Neural progenitor cell (in vitro differentiated cells): ENCODE data around the gene ATF7IP. TPM values are rescaled to one million over a fixed set of nuclear protein-coding genes. Genes with fewer than 3 reads are reported as not detected.

Experiments
- DNase-seq: peaks from one replicate; pipeline ENCODE4 v3.0.0-alpha.2; 2016; ENCODE audit warnings: low spot score
- H2AFZ ChIP-seq: fragments of 200-600 bp; sonication (generic); replicated peaks from 2 replicates; pipeline ENCODE4 v1.6.1; 2016; ENCODE audit warnings: antibody characterized with exemption
- H3F3A ChIP-seq: fragments of 200-600 bp; sonication (generic); 2 replicates; pipeline ENCODE4 v1.6.1; 2016; ENCODE audit warnings: antibody characterized with exemption, low read depth
- H3K27ac ChIP-seq: fragments of 200-600 bp; sonication (generic); 2 replicates; pipeline ENCODE4 v1.5.1; 2016; ENCODE audit warnings: mild to moderate bottlenecking
- H3K27me3 ChIP-seq: fragments of 200-600 bp; sonication (generic); 2 replicates; pipeline ENCODE4 v1.6.1; 2016; ENCODE audit warnings: mild to moderate bottlenecking, moderate library complexity
- H3K36me3 ChIP-seq: fragments of 200-600 bp; sonication (generic); 2 replicates; pipeline ENCODE4 v1.5.1; 2016
- H3K4me1 ChIP-seq: fragments of 200-600 bp; sonication (generic); 2 replicates; pipeline ENCODE4 v1.6.1; 2016; ENCODE audit warnings: mixed run types
- H3K4me2 ChIP-seq: fragments of 200-600 bp; sonication (generic); 2 replicates; pipeline ENCODE4 v1.6.1; 2016
- H3K4me3 ChIP-seq: fragments of 200-600 bp; sonication (generic); 2 replicates; pipeline ENCODE4 v1.5.1; 2016
- H3K79me2 ChIP-seq: fragments of 200-600 bp; sonication (generic); 2 replicates; pipeline ENCODE4 v1.6.1; 2016; ENCODE audit warnings: low read depth
- H3K9ac ChIP-seq: fragments of 200-600 bp; sonication (generic); 2 replicates; pipeline ENCODE4 v1.6.1; 2016
- H3K9me3 ChIP-seq: fragments of 200-600 bp; sonication (generic); 2 replicates; pipeline ENCODE4 v1.5.1; 2016; ENCODE audit warnings: low read depth
- H4K20me1 ChIP-seq: fragments of 200-600 bp; sonication (generic); 2 replicates; pipeline ENCODE4 v1.6.1; 2016; ENCODE audit warnings: low read depth
- H3K27ac Mint-ChIP-seq: 3 replicates; pipeline ENCODE4 v1.8.0; 2021; ENCODE audit warnings: mixed read lengths
- H3K27me3 Mint-ChIP-seq: 2 replicates; pipeline ENCODE4 v1.8.0; 2022; ENCODE audit warnings: low read depth, mild to moderate bottlenecking, inconsistent platforms, moderate library complexity, mixed read lengths; ENCODE audit not compliant: insufficient read depth
- H3K36me3 Mint-ChIP-seq: 3 replicates; pipeline ENCODE4 v1.8.0; 2021; ENCODE audit warnings: mixed read lengths
- H3K4me1 Mint-ChIP-seq: 3 replicates; pipeline ENCODE4 v1.8.0; 2021; ENCODE audit warnings: mixed read lengths
- H3K4me3 Mint-ChIP-seq: 3 replicates; pipeline ENCODE4 v1.8.0; 2021; ENCODE audit warnings: mild to moderate bottlenecking, moderate library complexity, mixed read lengths
- H3K9me3 Mint-ChIP-seq: 3 replicates; pipeline ENCODE4 v1.8.0; 2020; ENCODE audit warnings: mixed read lengths
- EZH2 ChIP-seq: fragments of 200-600 bp; sonication (generic); IDR thresholded peaks from 2 replicates; pipeline ENCODE4 v1.6.1; 2017; ENCODE audit warnings: antibody characterized with exemption, mild to moderate bottlenecking, moderate library complexity
- EZH2phosphoT487 ChIP-seq: fragments of 200-600 bp; sonication (generic); IDR thresholded peaks from 2 replicates; pipeline ENCODE4 v1.6.1; 2017; ENCODE audit warnings: antibody characterized with exemption
- total RNA-seq: library from RNA; depleted of rRNA; stranded (reverse); fragments of >200 nt; gene quantifications from 2 replicates; pipeline ENCODE4 v1.2.3, GENCODE V29; 2015; ENCODE audit warnings: low replicate concordance
- TF ChIP-seq, protein P1 (sequence below): fragments of 200-600 bp; sonication (generic); IDR thresholded peaks from 2 replicates; pipeline ENCODE4 v1.5.1; 2017; ENCODE audit warnings: antibody characterized with exemption, mild to moderate bottlenecking

Gene ATF7IP
- total RNA-seq, 1 donor from 2014 or later: 187 TPM

DNA sequence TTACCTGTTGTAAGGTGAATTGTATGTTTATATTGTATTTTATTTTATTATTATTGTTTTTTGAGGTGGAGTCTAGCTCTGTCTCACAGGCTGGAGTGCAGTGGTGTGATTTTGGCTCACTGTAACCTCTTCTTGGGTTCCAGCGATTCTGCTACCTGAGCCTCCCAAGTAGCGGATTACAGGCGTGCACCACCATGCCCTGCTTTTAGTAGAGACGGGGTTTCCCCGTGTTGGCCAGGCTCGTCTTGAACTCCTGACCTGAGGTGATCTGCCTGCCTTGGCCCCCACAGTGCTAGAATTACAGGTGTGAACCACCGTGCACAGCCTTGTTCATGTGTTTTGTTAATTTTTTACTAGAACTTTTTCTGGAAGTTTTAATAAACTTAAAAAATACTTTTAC lies 3.8 kb downstream of the ATF7IP start:
- peaks cover 12% of the 10 kb centered on the region for H3K4me1 Mint-ChIP-seq
- no peak overlapping the region for H3K4me3 Mint-ChIP-seq
- no peaks in the 10 kb centered on the region for H3K36me3 ChIP-seq
- peaks cover 48% of the 10 kb centered on the region for H3K36me3 Mint-ChIP-seq
- H3K27me3 ChIP-seq: no peaks in the 10 kb centered on the region
- H3F3A ChIP-seq: peaks cover 26% of the 10 kb centered on the region
- no peak for DNase-seq
- H3K9me3 ChIP-seq: no peaks in the 10 kb centered on the region
- H3K4me3 ChIP-seq: no peak overlapping the region
- H3K4me2 ChIP-seq: no peak overlapping the region
- H3K9ac ChIP-seq: no peak overlapping the region
- peaks cover 85% of the 10 kb centered on the region for H3K79me2 ChIP-seq
- no peak overlapping the region for H3K27ac Mint-ChIP-seq
- peaks cover 8% of the 10 kb centered on the region for H4K20me1 ChIP-seq
- H3K27me3 Mint-ChIP-seq: peaks cover 3% of the 10 kb centered on the region
- H3K9me3 Mint-ChIP-seq: peaks cover 66% of the 10 kb centered on the region
- H3K4me1 ChIP-seq: peaks cover 48% of the 10 kb centered on the region
- H3K27ac ChIP-seq: no peak overlapping the region
- TF ChIP-seq EZH2phosphoT487 (no peak), EZH2 (no peak)
- TF ChIP-seq, protein P1, sequence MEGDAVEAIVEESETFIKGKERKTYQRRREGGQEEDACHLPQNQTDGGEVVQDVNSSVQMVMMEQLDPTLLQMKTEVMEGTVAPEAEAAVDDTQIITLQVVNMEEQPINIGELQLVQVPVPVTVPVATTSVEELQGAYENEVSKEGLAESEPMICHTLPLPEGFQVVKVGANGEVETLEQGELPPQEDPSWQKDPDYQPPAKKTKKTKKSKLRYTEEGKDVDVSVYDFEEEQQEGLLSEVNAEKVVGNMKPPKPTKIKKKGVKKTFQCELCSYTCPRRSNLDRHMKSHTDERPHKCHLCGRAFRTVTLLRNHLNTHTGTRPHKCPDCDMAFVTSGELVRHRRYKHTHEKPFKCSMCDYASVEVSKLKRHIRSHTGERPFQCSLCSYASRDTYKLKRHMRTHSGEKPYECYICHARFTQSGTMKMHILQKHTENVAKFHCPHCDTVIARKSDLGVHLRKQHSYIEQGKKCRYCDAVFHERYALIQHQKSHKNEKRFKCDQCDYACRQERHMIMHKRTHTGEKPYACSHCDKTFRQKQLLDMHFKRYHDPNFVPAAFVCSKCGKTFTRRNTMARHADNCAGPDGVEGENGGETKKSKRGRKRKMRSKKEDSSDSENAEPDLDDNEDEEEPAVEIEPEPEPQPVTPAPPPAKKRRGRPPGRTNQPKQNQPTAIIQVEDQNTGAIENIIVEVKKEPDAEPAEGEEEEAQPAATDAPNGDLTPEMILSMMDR: no peak
- H2AFZ ChIP-seq: no peak overlapping the region

DNA sequence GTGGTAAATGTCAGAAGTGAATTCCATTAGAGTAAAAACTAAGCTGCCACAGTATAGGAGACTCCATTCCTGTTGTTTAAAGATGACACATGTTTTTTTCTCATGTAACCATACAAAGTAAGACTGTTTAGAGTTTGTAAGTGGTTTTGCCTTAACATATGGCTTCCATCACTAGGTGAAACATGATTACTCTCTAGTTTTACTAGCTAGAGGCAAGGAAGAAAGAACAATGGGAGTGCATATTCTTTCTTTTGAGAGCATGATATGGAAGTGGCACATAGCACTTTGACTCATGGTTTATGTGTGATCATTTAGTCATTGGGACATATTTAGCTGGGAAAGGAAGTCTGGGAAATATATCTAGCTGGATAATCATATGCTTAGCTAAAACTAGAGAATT lies 7.7 kb downstream of the ATF7IP start:
- peaks cover 46% of the 10 kb centered on the region for H3K36me3 Mint-ChIP-seq
- peaks cover 38% of the 10 kb centered on the region for H3K4me1 ChIP-seq
- H3K9me3 Mint-ChIP-seq: peaks cover 69% of the 10 kb centered on the region
- no peak overlapping the region for H3K4me3 Mint-ChIP-seq
- TF ChIP-seq EZH2phosphoT487 (no peak), EZH2 (no peak)
- TF ChIP-seq, protein P1: no peak
- H4K20me1 ChIP-seq: peaks cover 8% of the 10 kb centered on the region
- H3K27me3 Mint-ChIP-seq: peaks cover 2% of the 10 kb centered on the region
- H3K27ac ChIP-seq: no peak overlapping the region
- H3K27me3 ChIP-seq: no peaks in the 10 kb centered on the region
- no peaks in the 10 kb centered on the region for H3K4me1 Mint-ChIP-seq
- no peak overlapping the region for H2AFZ ChIP-seq
- H3K9me3 ChIP-seq: no peaks in the 10 kb centered on the region
- no peak overlapping the region for H3K27ac Mint-ChIP-seq
- no peak overlapping the region for H3K9ac ChIP-seq
- DNase-seq: no peak
- H3K79me2 ChIP-seq: peaks cover 100% of the 10 kb centered on the region
- peaks cover 5% of the 10 kb centered on the region for H3F3A ChIP-seq
- H3K36me3 ChIP-seq: no peaks in the 10 kb centered on the region
- H3K4me3 ChIP-seq: no peak overlapping the region
- H3K4me2 ChIP-seq: peak overlapping the region; percentile 7

GRCh38 chr12:14379508-14379907 lies 14.0 kb downstream of the ATF7IP start:
- Mint-ChIP-seq H3K4me1 (peaks cover 4% of the 10 kb centered on the region), H3K9me3 (peaks cover 74% of the 10 kb centered on the region), H3K27ac (no peak overlapping the region), H3K4me3 (no peak overlapping the region), H3K36me3 (peaks cover 46% of the 10 kb centered on the region), H3K27me3 (peaks cover 2% of the 10 kb centered on the region)
- Histone ChIP-seq H3F3A (peaks cover 25% of the 10 kb centered on the region), H3K4me2 (no peak overlapping the region), H3K4me1 (peaks cover 15% of the 10 kb centered on the region), H3K4me3 (no peak overlapping the region), H3K9me3 (peaks cover 9% of the 10 kb centered on the region), H3K9ac (no peak overlapping the region), H3K27me3 (no peaks in the 10 kb centered on the region), H3K79me2 (peaks cover 100% of the 10 kb centered on the region), H3K27ac (no peak overlapping the region), H4K20me1 (no peaks in the 10 kb centered on the region), H2AFZ (no peak overlapping the region), H3K36me3 (peaks cover 14% of the 10 kb centered on the region)
- DNase-seq: no peak
- no peak for TF ChIP-seq EZH2
- no peak for TF ChIP-seq EZH2phosphoT487

DNA sequence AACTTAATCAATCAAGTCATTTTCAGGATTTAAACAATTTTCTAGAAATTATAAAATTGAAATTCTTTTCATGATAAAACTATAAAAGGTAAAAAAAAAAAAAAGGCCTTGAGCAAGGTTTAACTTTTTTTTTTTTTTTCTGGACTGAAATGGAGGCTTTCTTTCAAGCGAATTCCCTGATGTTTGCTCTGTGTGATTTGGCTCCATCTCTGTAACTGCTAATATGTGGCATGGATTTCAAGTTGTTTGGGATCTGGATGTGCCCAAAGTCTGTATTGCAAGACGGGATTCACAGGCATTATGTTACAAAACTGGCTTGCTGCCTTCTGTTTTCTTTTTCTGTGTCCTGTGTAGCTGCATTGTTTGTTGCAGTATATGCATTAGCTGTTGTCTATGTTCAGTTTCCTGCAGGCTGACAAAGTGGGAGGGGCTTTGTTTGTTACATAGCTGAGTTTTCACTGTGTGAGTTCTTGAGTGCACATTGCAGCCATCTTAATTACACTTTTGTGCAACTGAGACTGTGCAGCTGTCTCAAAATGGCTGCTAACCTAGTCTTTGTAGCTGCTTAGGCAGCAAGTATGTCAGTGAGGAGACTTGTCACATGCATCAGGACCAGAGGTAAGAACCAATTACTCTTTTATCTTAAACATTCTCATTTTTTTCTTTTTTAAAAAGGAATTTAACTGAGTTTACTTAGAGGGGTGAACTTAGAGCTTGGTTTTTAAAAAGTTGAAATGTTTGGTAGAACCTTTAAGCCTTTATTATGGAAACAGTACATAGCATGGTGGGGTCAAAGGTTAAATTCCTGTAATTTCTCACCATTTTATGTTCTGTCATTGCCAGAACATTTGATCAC lies 19.5 kb downstream of the ATF7IP start:
- H3K9ac ChIP-seq: peak overlapping the region; percentile 6
- H3K27me3 ChIP-seq: no peaks in the 10 kb centered on the region
- no peaks in the 10 kb centered on the region for H3K27me3 Mint-ChIP-seq
- peak overlapping the region; percentile 79 for H3K4me3 Mint-ChIP-seq
- peaks cover 3% of the 10 kb centered on the region for H3K9me3 ChIP-seq
- H4K20me1 ChIP-seq: no peaks in the 10 kb centered on the region
- H3K4me2 ChIP-seq: peak overlapping the region; percentile 68
- TF ChIP-seq EZH2phosphoT487: no peak
- TF ChIP-seq, protein P1: no peak
- TF ChIP-seq EZH2: no peak
- peaks cover 100% of the 10 kb centered on the region for H3K79me2 ChIP-seq
- H3K27ac ChIP-seq: peak overlapping the region; percentile 94
- H3K27ac Mint-ChIP-seq: peak overlapping the region; percentile 98
- peaks cover 12% of the 10 kb centered on the region for H3K36me3 ChIP-seq
- H3F3A ChIP-seq: peaks cover 50% of the 10 kb centered on the region
- peaks cover 64% of the 10 kb centered on the region for H3K9me3 Mint-ChIP-seq
- H3K4me1 ChIP-seq: peaks cover 25% of the 10 kb centered on the region
- H3K4me3 ChIP-seq: peak overlapping the region; percentile 35
- H2AFZ ChIP-seq: no peak overlapping the region
- peak; percentile 90 for DNase-seq
- H3K36me3 Mint-ChIP-seq: peaks cover 54% of the 10 kb centered on the region
- H3K4me1 Mint-ChIP-seq: peaks cover 9% of the 10 kb centered on the region
